Caco-2 (cell line): ENCODE results near the gene P4HA2. TPM values are rescaled to one million over a fixed set of nuclear protein-coding genes. Genes with fewer than 3 reads are reported as not detected.

Experiments used
- BruUV-seq: library from RNA; stranded (reverse); fragments of 400-500 nt; replicated peaks from 2 replicates; lab custom pipeline; 2021; lab: Mats Ljungman, UMichigan
- CTCF ChIA-PET: fragments of 300-600 bp; sonication (Branson Sonifier 250); formaldehyde crosslinking; loops from one replicate; lab custom pipeline; 2022; ENCODE audit warnings: antibody characterized with exemption; lab: Charles Lee
- POLR2A ChIA-PET: fragments of 300-600 bp; sonication (Branson Sonifier 250); formaldehyde crosslinking; loops from one replicate; lab custom pipeline; 2022; ENCODE audit warnings: antibody characterized with exemption; lab: Charles Lee
- DNase-seq, 2 experiments: peaks; one replicate each; pipeline versions ENCODE4 v3.0.0 to v3.0.0-alpha.2; 2020 to 2022
- H3K27me3 ChIP-seq: replicated peaks from 2 replicates; pipeline ENCODE4 v1.6.0; 2011; ENCODE audit warnings: low read length; ENCODE audit not compliant: control insufficient read depth, insufficient read depth
- H3K36me3 ChIP-seq: 2 replicates; pipeline ENCODE4 v1.5.1; 2011; ENCODE audit warnings: low read length; ENCODE audit not compliant: control insufficient read depth, insufficient read depth
- H3K4me1 ChIP-seq: fragments of 250-450 bp; sonication (Bioruptor Pico); 2 replicates; pipeline ENCODE4 v1.5.1; 2020; ENCODE audit warnings: mild to moderate bottlenecking
- H3K4me3 ChIP-seq: 2 replicates; pipeline ENCODE4 v1.5.1; 2011; ENCODE audit warnings: low read depth, mild to moderate bottlenecking, control low read depth, low read length
- H3K9me3 ChIP-seq: fragments of 250-450 bp; sonication (Bioruptor Pico); 2 replicates; pipeline ENCODE4 v1.5.1; 2020; ENCODE audit warnings: mild to moderate bottlenecking, moderate library complexity
- H3K27ac Mint-ChIP-seq: one replicate; pipeline ENCODE4 v1.8.0; 2022; ENCODE audit warnings: mixed read lengths; ENCODE audit not compliant: unreplicated experiment
- H3K27me3 Mint-ChIP-seq: one replicate; pipeline ENCODE4 v1.8.0; 2022; ENCODE audit warnings: mixed read lengths; ENCODE audit not compliant: insufficient read depth, unreplicated experiment
- H3K36me3 Mint-ChIP-seq: one replicate; pipeline ENCODE4 v1.8.0; 2022; ENCODE audit warnings: mild to moderate bottlenecking, mixed read lengths; ENCODE audit not compliant: insufficient read depth, unreplicated experiment
- H3K4me1 Mint-ChIP-seq: one replicate; pipeline ENCODE4 v1.8.0; 2022; ENCODE audit warnings: low read depth, mixed read lengths; ENCODE audit not compliant: unreplicated experiment
- H3K4me3 Mint-ChIP-seq: one replicate; pipeline ENCODE4 v1.8.0; 2022; ENCODE audit warnings: mild to moderate bottlenecking, moderate library complexity, mixed read lengths; ENCODE audit not compliant: unreplicated experiment
- H3K9me3 Mint-ChIP-seq: one replicate; pipeline ENCODE4 v1.8.0; 2022; ENCODE audit warnings: mixed read lengths; ENCODE audit not compliant: unreplicated experiment
- CTCF ChIP-seq, 2 experiments: fragments of 200-600 bp in 1 of 2; IDR thresholded peaks; 1 replicate in 1 of 2; 2 replicates in 1 of 2; pipeline versions ENCODE4 v1.5.1 to v1.8.0; 2011 to 2022; ENCODE audit warnings: antibody characterized with exemption in 1 of 2, control low read depth in 1 of 2, inconsistent platforms in 1 of 2, low read depth in 1 of 2, low read length in 1 of 2, mild to moderate bottlenecking in 1 of 2, moderate library complexity in 1 of 2; ENCODE audit not compliant: insufficient read depth in 1 of 2, severe bottlenecking in 1 of 2, unreplicated experiment in 1 of 2
- intact Hi-C: fragments of 100-400 bp; cut with micrococcal nuclease; formaldehyde crosslinking; loops from one replicate; pipeline ENCODE4 v1.10.0; 2022; ENCODE audit not compliant: unreplicated experiment
- total RNA-seq: library from RNA; stranded (reverse); gene quantifications from 2 replicates; pipeline ENCODE4 v1.2.3, GENCODE V29; 2022

The P4HA2 gene
- total RNA-seq, 1 experiment from 2014 or later: 41.0 TPM

- CTCF ChIA-PET: no interaction called here
- H3K36me3 Mint-ChIP-seq: no peaks in the 10 kb centered on the region
These were observed 39.6 kb upstream of the P4HA2 start for GRCh38 chr5:132267166-132267739.

GRCh38 chr5:132266836-132267160 lies 39.1 kb upstream of the P4HA2 start:
- intact Hi-C loops: no loop called here
- no TSS peak for BruUV-seq
- Mint-ChIP-seq H3K36me3 (no peaks in the 10 kb centered on the region), H3K27me3 (no peaks in the 10 kb centered on the region), H3K4me3 (no peak overlapping the region), H3K4me1 (no peaks in the 10 kb centered on the region), H3K9me3 (no peaks in the 10 kb centered on the region), H3K27ac (no peak overlapping the region)
- no peaks in the 10 kb centered on the region for H3K9me3 ChIP-seq
- no peaks in the 10 kb centered on the region for H3K27me3 ChIP-seq
- peaks cover 6% of the 10 kb centered on the region for H3K4me1 ChIP-seq
- no peak for TF ChIP-seq CTCF (IDR thresholded peaks at IDR 0.05; ENCODE audit: insufficient read depth in 1 of 2, low read depth in 1 of 2, low read length in 1 of 2, severe bottlenecking in 1 of 2, unreplicated experiment in 1 of 2)
- ChIA-PET CTCF (no interaction called here), POLR2A (no interaction called here)
- DNase-seq: peak in 1 of 2 experiments; percentile 24
- no peaks in the 10 kb centered on the region for H3K36me3 ChIP-seq
- no peak overlapping the region for H3K4me3 ChIP-seq

More at GRCh38 chr5:132267166-132267739, 39.6 kb upstream of the P4HA2 start:
- Mint-ChIP-seq H3K27me3 (no peaks in the 10 kb centered on the region), H3K27ac (peak overlapping the region; percentile 3), H3K4me3 (no peak overlapping the region), H3K4me1 (no peaks in the 10 kb centered on the region), H3K9me3 (no peaks in the 10 kb centered on the region)
- Histone ChIP-seq H3K27me3 (no peaks in the 10 kb centered on the region), H3K4me3 (no peak overlapping the region), H3K9me3 (no peaks in the 10 kb centered on the region), H3K4me1 (peaks cover 6% of the 10 kb centered on the region), H3K36me3 (no peaks in the 10 kb centered on the region)
- POLR2A ChIA-PET: no interaction called here
- intact Hi-C loops: no loop called here
- DNase-seq: peak in 1 of 2 experiments; percentile 21
- no peak for TF ChIP-seq CTCF (IDR thresholded peaks at IDR 0.05; ENCODE audit: insufficient read depth in 1 of 2, low read depth in 1 of 2, low read length in 1 of 2, severe bottlenecking in 1 of 2, unreplicated experiment in 1 of 2)
- BruUV-seq: no TSS peak

GRCh38 chr5:132266031-132266835 lies 38.6 kb upstream of the P4HA2 start:
- ChIA-PET POLR2A (no interaction called here), CTCF (no interaction called here)
- Histone ChIP-seq H3K27me3 (no peaks in the 10 kb centered on the region), H3K4me1 (peaks cover 6% of the 10 kb centered on the region), H3K9me3 (no peaks in the 10 kb centered on the region), H3K4me3 (no peak overlapping the region), H3K36me3 (no peaks in the 10 kb centered on the region)
- no peaks in the 10 kb centered on the region for H3K36me3 Mint-ChIP-seq
- H3K27ac Mint-ChIP-seq: peak overlapping the region; percentile 76
- no TSS peak for BruUV-seq
- intact Hi-C loops: no loop called here
- no peaks in the 10 kb centered on the region for H3K4me1 Mint-ChIP-seq
- H3K9me3 Mint-ChIP-seq: no peaks in the 10 kb centered on the region
- H3K4me3 Mint-ChIP-seq: no peak overlapping the region
- DNase-seq: peak in 1 of 2 experiments; percentile 38
- no peaks in the 10 kb centered on the region for H3K27me3 Mint-ChIP-seq
- TF ChIP-seq CTCF (IDR thresholded peaks at IDR 0.05; ENCODE audit: insufficient read depth in 1 of 2, low read depth in 1 of 2, low read length in 1 of 2, severe bottlenecking in 1 of 2, unreplicated experiment in 1 of 2): no peak
